Measurements from ENCODE around the gene RNH1. TPM values are rescaled to one million over a fixed set of nuclear protein-coding genes. Genes with fewer than 3 reads are reported as not detected.

The RNH1 gene
- total RNA-seq = 10 to 100 TPM; 42.7 to 43.2 TPM
- 43.7 TPM for polyA plus RNA-seq (2013, experiment 1 of 2)
- 42.8 TPM for polyA plus RNA-seq (2013, experiment 2 of 2)
- long read RNA-seq, experiment 1, partial matches to known transcripts = 3 of 22 reads
- long read RNA-seq, experiment 1, other reads (novel, unspliced or antisense) = 3 of 22 reads
- long read RNA-seq, experiment 2, transcript RNH1-203 (10 exons, 1,722 nt) = major isoform, 17 of 81 reads
- long read RNA-seq, experiment 2, transcript RNH1-202 (10 exons, 1,791 nt) = minor isoform, 12 of 81 reads
- long read RNA-seq, experiment 2, transcript RNH1-206 (10 exons, 1,725 nt) = minor isoform, 11 of 81 reads
- long read RNA-seq, experiment 2, partial matches to known transcripts = 10 of 81 reads
- long read RNA-seq, experiment 2, other reads (novel, unspliced or antisense) = 24 of 81 reads
- long read RNA-seq, experiment 3, transcript RNH1-203 (10 exons, 1,722 nt) = minor isoform, 82 of 390 reads
- long read RNA-seq, experiment 3, transcript RNH1-201 (11 exons, 1,894 nt) = minor isoform, 18 of 390 reads
- long read RNA-seq, experiment 3, transcript RNH1-205 (11 exons, 2,014 nt) = minor isoform, 43 of 390 reads
- long read RNA-seq, experiment 3, transcript RNH1-202 (10 exons, 1,791 nt) = major isoform, 97 of 390 reads
- long read RNA-seq, experiment 3, partial matches to known transcripts = 13 of 390 reads
- long read RNA-seq, experiment 3, other reads (novel, unspliced or antisense) = 84 of 390 reads
- long read RNA-seq, experiment 4, transcript RNH1-203 (10 exons, 1,722 nt) = major isoform, 22 of 58 reads
- long read RNA-seq, experiment 4, transcript RNH1-202 (10 exons, 1,791 nt) = minor isoform, 7 of 58 reads
- long read RNA-seq, experiment 4, transcript RNH1-206 (10 exons, 1,725 nt) = minor isoform, 9 of 58 reads
- long read RNA-seq, experiment 4, partial matches to known transcripts = 0 of 58 reads
- long read RNA-seq, experiment 4, other reads (novel, unspliced or antisense) = 15 of 58 reads

- H3K9ac ChIP-seq (ENCODE audit: extremely low read depth, low read length, poor library complexity, severe bottlenecking) = peak within 1 kb of the TSS; percentile 93
- H3K4me1 ChIP-seq (ENCODE audit: control insufficient read depth, insufficient read depth, low read length) = no peaks in the 10 kb centered on the region
- peak within 1 kb of the TSS; percentile 95 for H3K27ac ChIP-seq (ENCODE audit: low read depth, low read length)
- H3K4me3 ChIP-seq (ENCODE audit: low read length) = peak within 1 kb of the TSS; percentile 91
- Mint-ChIP-seq H3K27ac (peak within 1 kb of the TSS; percentile 99), H3K36me3 (ENCODE audit: low read depth) (peaks cover 21% of the 10 kb centered on the region), H3K4me3 (peak within 1 kb of the TSS; percentile 90), H3K9me3 (no peaks in the 10 kb centered on the region), H3K4me1 (no peaks in the 10 kb centered on the region), H3K27me3 (ENCODE audit: insufficient read depth) (peaks cover 2% of the 10 kb centered on the region)
- H3K27me3 ChIP-seq (ENCODE audit: control insufficient read depth, insufficient read depth, low read length, poor library complexity, severe bottlenecking) = no peaks in the 10 kb centered on the region
- no peaks in the 10 kb centered on the region for H3K9me3 ChIP-seq (ENCODE audit: control insufficient read depth, low read length)
- peaks cover 12% of the 10 kb centered on the region for H3K36me3 ChIP-seq (ENCODE audit: control insufficient read depth, insufficient read depth, low read length)
- WGBS, 2 experiments (ENCODE audit: insufficient coverage in 1 of 2, insufficient read length in 1 of 2) = 0% methylated on average over 32 to 93 of the region's 93 CpGs
- no peak for TF ChIP-seq CTCF (conservative IDR thresholded peaks at IDR 0.05)
- DNase-seq = peak; percentile 99
Observed at GRCh38 chr11:506995-507726, at the start of gene RNH1. RNH1 (minus strand) TSS chr11:507242; CDS start chr11:502162, 5,080 bp downstream.

- no peak overlapping the region for H3K27ac Mint-ChIP-seq
- H3K9me3 ChIP-seq (ENCODE audit: control insufficient read depth, low read length) = no peaks in the 10 kb centered on the region
- no peak for TF ChIP-seq CTCF (conservative IDR thresholded peaks at IDR 0.05)
- peaks cover 31% of the 10 kb centered on the region for H3K27me3 Mint-ChIP-seq (ENCODE audit: insufficient read depth)
- peak; percentile 77 for DNase-seq
- 11 to 13% methylated on average over 59 to 104 of the region's 104 CpGs for WGBS, 2 experiments (ENCODE audit: insufficient coverage in 1 of 2, insufficient read length in 1 of 2)
- no peak overlapping the region for H3K9ac ChIP-seq (ENCODE audit: extremely low read depth, low read length, poor library complexity, severe bottlenecking)
- no peaks in the 10 kb centered on the region for H3K36me3 ChIP-seq (ENCODE audit: control insufficient read depth, insufficient read depth, low read length)
- H3K9me3 Mint-ChIP-seq = no peaks in the 10 kb centered on the region
- H3K27me3 ChIP-seq (ENCODE audit: control insufficient read depth, insufficient read depth, low read length, poor library complexity, severe bottlenecking) = peaks cover 32% of the 10 kb centered on the region
- no peak overlapping the region for H3K27ac ChIP-seq (ENCODE audit: low read depth, low read length)
- H3K4me1 ChIP-seq (ENCODE audit: control insufficient read depth, insufficient read depth, low read length) = peaks cover 3% of the 10 kb centered on the region
- peaks cover 4% of the 10 kb centered on the region for H3K4me1 Mint-ChIP-seq
- H3K4me3 Mint-ChIP-seq = peak overlapping the region; percentile 54
- peaks cover 3% of the 10 kb centered on the region for H3K36me3 Mint-ChIP-seq (ENCODE audit: low read depth)
- peak overlapping the region; percentile 62 for H3K4me3 ChIP-seq (ENCODE audit: low read length)
Observed at GRCh38 chr11:555780-556661, 49.0 kb upstream of the RNH1 start.

All from endodermal cell (in vitro differentiated cells).